Measurements from ENCODE around the gene ARHGEF16.

The ARHGEF16 gene

GRCh38 chr1:3472906-3473305 is 18.4 kb downstream of the ARHGEF16 start:
- TF ChIP-seq REST (IDR thresholded peaks at IDR 0.05; ENCODE audit: low read depth) = no peak
- TF ChIP-seq NFIC (IDR thresholded peaks at IDR 0.05) = no peak
- no peak for TF ChIP-seq YY1 (IDR thresholded peaks at IDR 0.05; ENCODE audit: low read depth)
- no peak for TF ChIP-seq TCF12 (IDR thresholded peaks at IDR 0.05; ENCODE audit: low read depth)

- TF ChIP-seq MAX (IDR thresholded peaks at IDR 0.05) (no peak), TAF1 (IDR thresholded peaks at IDR 0.05; ENCODE audit: low read depth) (no peak), CREB1 (IDR thresholded peaks at IDR 0.05; ENCODE audit: low read depth) (no peak), NFIC (IDR thresholded peaks at IDR 0.05) (no peak), RAD21 (IDR thresholded peaks at IDR 0.05; ENCODE audit: low read depth) (no peak), CEBPB (IDR thresholded peaks at IDR 0.05) (no peak), FOXM1 (IDR thresholded peaks at IDR 0.05; ENCODE audit: borderline replicate concordance, low read depth) (no peak), ZBTB7A (IDR thresholded peaks at IDR 0.05; ENCODE audit: low read depth) (no peak), TEAD4 (IDR thresholded peaks at IDR 0.05) (no peak), EP300 (IDR thresholded peaks at IDR 0.05; ENCODE audit: borderline replicate concordance) (no peak), YY1 (IDR thresholded peaks at IDR 0.05; ENCODE audit: low read depth) (no peak), EGR1 (IDR thresholded peaks at IDR 0.05) (no peak), USF1 (IDR thresholded peaks at IDR 0.05) (no peak), TCF12 (IDR thresholded peaks at IDR 0.05; ENCODE audit: low read depth) (no peak), REST (IDR thresholded peaks at IDR 0.05; ENCODE audit: low read depth) (no peak)
These were observed 18.9 kb downstream of the ARHGEF16 start for GRCh38 chr1:3473381-3473844.

GRCh38 chr1:3474016-3474415 is 19.6 kb downstream of the ARHGEF16 start:
- no peak for TF ChIP-seq ZBTB7A (IDR thresholded peaks at IDR 0.05; ENCODE audit: low read depth)
- TF ChIP-seq REST (IDR thresholded peaks at IDR 0.05; ENCODE audit: low read depth) = no peak
- no peak for TF ChIP-seq RAD21 (IDR thresholded peaks at IDR 0.05; ENCODE audit: low read depth)
- no peak for TF ChIP-seq USF1 (IDR thresholded peaks at IDR 0.05)
- TF ChIP-seq YY1 (IDR thresholded peaks at IDR 0.05; ENCODE audit: low read depth) = no peak
- no peak for TF ChIP-seq CEBPB (IDR thresholded peaks at IDR 0.05)
- no peak for TF ChIP-seq MAX (IDR thresholded peaks at IDR 0.05)
- no peak for TF ChIP-seq EP300 (IDR thresholded peaks at IDR 0.05; ENCODE audit: borderline replicate concordance)

GRCh38 chr1:3474421-3474820 is 20.0 kb downstream of the ARHGEF16 start:
- TF ChIP-seq EGR1 (IDR thresholded peaks at IDR 0.05) = no peak
- TF ChIP-seq CEBPB (IDR thresholded peaks at IDR 0.05) = no peak
- no peak for TF ChIP-seq RAD21 (IDR thresholded peaks at IDR 0.05; ENCODE audit: low read depth)
- no peak for TF ChIP-seq FOXM1 (IDR thresholded peaks at IDR 0.05; ENCODE audit: borderline replicate concordance, low read depth)
- TF ChIP-seq YY1 (IDR thresholded peaks at IDR 0.05; ENCODE audit: low read depth) = no peak
- no peak for TF ChIP-seq REST (IDR thresholded peaks at IDR 0.05; ENCODE audit: low read depth)
- no peak for TF ChIP-seq NFIC (IDR thresholded peaks at IDR 0.05)

Data from Ishikawa (cell line).